Activated CD4-positive, alpha-beta T cell treated with anti-CD3 and anti-CD28 coated beads for 1 hour (primary cell): ENCODE data around the gene CFAP58.

Source experiments
- DNase-seq: peaks from one replicate; pipeline ENCODE4 v3.0.0-alpha.2; 2020

Gene CFAP58

GRCh38 chr10:104336821-104337467, 16.7 kb upstream of the CFAP58 start:
- DNase-seq: no peak

- no peak for DNase-seq
Measured at GRCh38 chr10:104337521-104337984, 16.1 kb upstream of the CFAP58 start.

- peak; percentile 59 for DNase-seq
Measured at GRCh38 chr10:104337985-104338735, 15.5 kb upstream of the CFAP58 start, which contains the start of gene ITPRIP. Gene ITPRIP (minus strand): TSS chr10:104338465. CDS start chr10:104316051, 22,414 bp downstream.

GRCh38 chr10:104339469-104340110, 14.0 kb upstream of the CFAP58 start:
- no peak for DNase-seq

- DNase-seq: no peak
Measured at GRCh38 chr10:104340111-104340526, 13.5 kb upstream of the CFAP58 start.

GRCh38 chr10:104340641-104341040, 13.0 kb upstream of the CFAP58 start:
- DNase-seq: no peak

- no peak for DNase-seq
Measured at GRCh38 chr10:104342941-104343411, 10.7 kb upstream of the CFAP58 start.

GRCh38 chr10:104344219-104344618, 9.4 kb upstream of the CFAP58 start:
- DNase-seq: no peak

GRCh38 chr10:104345515-104345914, 8.1 kb upstream of the CFAP58 start:
- DNase-seq: no peak

GRCh38 chr10:104345941-104346340, 7.7 kb upstream of the CFAP58 start:
- no peak for DNase-seq

GRCh38 chr10:104347295-104348045, 6.2 kb upstream of the CFAP58 start:
- no peak for DNase-seq

GRCh38 chr10:104348601-104349000, 5.0 kb upstream of the CFAP58 start:
- no peak for DNase-seq

GRCh38 chr10:104349623-104350126, 4.0 kb upstream of the CFAP58 start:
- no peak for DNase-seq

- DNase-seq: no peak
Measured at GRCh38 chr10:104350127-104350635, 3.5 kb upstream of the CFAP58 start.

GRCh38 chr10:104351061-104351702, 2.5 kb upstream of the CFAP58 start:
- no peak for DNase-seq

GRCh38 chr10:104351919-104352318, 1.7 kb upstream of the CFAP58 start:
- DNase-seq: no peak

- DNase-seq: no peak
Measured at GRCh38 chr10:104359811-104360210, 6.2 kb downstream of the CFAP58 start.

GRCh38 chr10:104367904-104368303, 14.3 kb downstream of the CFAP58 start:
- DNase-seq: no peak

- DNase-seq: no peak
Measured at GRCh38 chr10:104368381-104368780, 14.7 kb downstream of the CFAP58 start.

GRCh38 chr10:104371753-104372152, 18.1 kb downstream of the CFAP58 start:
- DNase-seq: no peak

GRCh38 chr10:104374591-104374990, 21.0 kb downstream of the CFAP58 start:
- DNase-seq: no peak

GRCh38 chr10:104376784-104377300, 23.2 kb downstream of the CFAP58 start:
- no peak for DNase-seq
